B cell (primary cell): ENCODE measurements around the gene TBC1D14. TPM values are rescaled to one million over a fixed set of nuclear protein-coding genes. Genes with fewer than 3 reads are reported as not detected.

Source experiments
- ATAC-seq: fragments of 200-7000 bp; cut with Tn5 transposase; one replicate; pipeline ENCODE4 v1.10.0; 2021; ENCODE audit warnings: low read depth, mild to moderate bottlenecking, moderate number of reproducible peaks, moderate library complexity
- CTCF ChIA-PET: fragments of 350-600 bp; sonication (Branson Sonifier 250); formaldehyde crosslinking; loops from one replicate; lab custom pipeline; 2021; ENCODE audit warnings: antibody characterized with exemption, inconsistent platforms; lab: Charles Lee
- POLR2A ChIA-PET: fragments of 350-600 bp; sonication (Branson Sonifier 250); formaldehyde crosslinking; loops from one replicate; lab custom pipeline; 2021; ENCODE audit warnings: antibody characterized with exemption; lab: Charles Lee
- DNase-seq: peaks from one replicate; pipeline ENCODE4 v3.0.0; 2013
- H2AFZ ChIP-seq: 2 replicates; pipeline ENCODE4 v1.6.1; 2012; ENCODE audit warnings: mild to moderate bottlenecking, low read depth, low read length; ENCODE audit not compliant: insufficient read depth, poor library complexity, severe bottlenecking
- H3K27ac ChIP-seq, 2 donors: 1 replicate in 1 of 2; 2 replicates in 1 of 2; pipeline ENCODE4 v1.5.1; 2012 to 2013; ENCODE audit warnings: low read length in 2 of 2, mild to moderate bottlenecking in 2 of 2, moderate library complexity in 1 of 2
- H3K27me3 ChIP-seq, 4 experiments: fragments of 200-600 bp in 1 of 4; sonication (generic) in 1 of 4; replicated peaks in 1 of 4; 1 replicate in 2 of 4; 2 replicates in 2 of 4; pipeline versions ENCODE4 v1.6.1 to v1.7.0; 2013 to 2016; ENCODE audit warnings: low read length in 3 of 4, mild to moderate bottlenecking in 2 of 4, mixed read lengths in 1 of 4, moderate library complexity in 1 of 4; ENCODE audit not compliant: insufficient read depth in 4 of 4, control insufficient read depth in 3 of 4; ENCODE audit errors: control extremely low read depth in 1 of 4
- H3K36me3 ChIP-seq, 2 experiments: replicated peaks in 1 of 2; 1 replicate in 1 of 2; 2 replicates in 1 of 2; pipeline versions ENCODE4 v1.6.1 to v1.7.1; 2013; ENCODE audit warnings: low read length in 1 of 2; ENCODE audit not compliant: insufficient read depth in 2 of 2, control insufficient read depth in 1 of 2; ENCODE audit errors: control extremely low read depth in 1 of 2, extremely low read depth in 1 of 2
- H3K4me1 ChIP-seq, 2 donors: fragments of 200-600 bp in 1 of 2; sonication (generic) in 1 of 2; 1 replicate in 1 of 2; 2 replicates in 1 of 2; pipeline versions ENCODE4 v1.5.1 to v1.6.1; 2013 to 2017; ENCODE audit warnings: low read length in 2 of 2; ENCODE audit not compliant: control insufficient read depth in 2 of 2, insufficient read depth in 2 of 2
- H3K4me2 ChIP-seq: replicated peaks from 2 replicates; pipeline ENCODE3; 2012; ENCODE audit warnings: mild to moderate bottlenecking, low read depth, low read length; ENCODE audit not compliant: poor library complexity, severe bottlenecking
- H3K4me3 ChIP-seq, 5 experiments: fragments of 200-600 bp in 1 of 5; sonication (generic) in 1 of 5; 1 replicate in 3 of 5; 2 replicates in 2 of 5; pipeline versions ENCODE4 v1.5.1 to v1.7.0; 2011 to 2016; ENCODE audit warnings: low read length in 4 of 5, mild to moderate bottlenecking in 4 of 5, low read depth in 2 of 5, control low read depth in 1 of 5, moderate library complexity in 1 of 5; ENCODE audit not compliant: insufficient read depth in 1 of 5; ENCODE audit errors: control extremely low read depth in 1 of 5, extremely low read depth in 1 of 5
- H3K79me2 ChIP-seq: fragments of 200-600 bp; sonication (generic); one replicate; pipeline ENCODE4 v1.6.0; 2016; ENCODE audit warnings: low read length; ENCODE audit not compliant: control insufficient read depth, insufficient read depth
- H3K9ac ChIP-seq: fragments of 200-600 bp; sonication (generic); 2 replicates; pipeline ENCODE4 v1.6.1; 2017; ENCODE audit warnings: mild to moderate bottlenecking, low read length, moderate library complexity
- H3K9me3 ChIP-seq, 3 donors: one replicate each; pipeline versions ENCODE4 v1.6.1 to v1.7.1; 2013; ENCODE audit warnings: low read length in 2 of 3; ENCODE audit not compliant: control insufficient read depth in 2 of 3, insufficient read depth in 1 of 3; ENCODE audit errors: control extremely low read depth in 1 of 3
- H4K20me1 ChIP-seq: 2 replicates; pipeline ENCODE4 v1.6.0; 2012; ENCODE audit warnings: mild to moderate bottlenecking, low read length; ENCODE audit not compliant: insufficient read depth, control insufficient read depth, poor library complexity, severe bottlenecking
- H3K27ac Mint-ChIP-seq: one replicate; pipeline ENCODE4 v1.8.0; 2021; ENCODE audit warnings: mixed read lengths
- H3K27me3 Mint-ChIP-seq: one replicate; pipeline ENCODE4 v1.8.0; 2021; ENCODE audit warnings: mixed read lengths
- H3K4me1 Mint-ChIP-seq: one replicate; pipeline ENCODE4 v1.8.0; 2021; ENCODE audit warnings: mixed read lengths
- H3K4me3 Mint-ChIP-seq: one replicate; pipeline ENCODE4 v1.8.0; 2021; ENCODE audit warnings: mixed read lengths
- H3K9me3 Mint-ChIP-seq: one replicate; pipeline ENCODE4 v1.8.0; 2022; ENCODE audit warnings: mixed read lengths; ENCODE audit not compliant: insufficient read depth
- CTCF ChIP-seq: fragments of 200-600 bp; IDR thresholded peaks from one replicate; pipeline ENCODE4 v1.8.0; 2022; ENCODE audit warnings: antibody characterized with exemption, mild to moderate bottlenecking
- EZH2 ChIP-seq: IDR thresholded peaks from 2 replicates; pipeline ENCODE4 v1.6.1; 2012; ENCODE audit warnings: borderline replicate concordance, low read depth, mild to moderate bottlenecking, moderate library complexity, low read length; ENCODE audit not compliant: insufficient read depth, poor library complexity, severe bottlenecking
- WGBS: methylation state at CpG from one replicate; pipeline ENCODE4 v1.1.5; 2013; ENCODE audit warnings: missing lambda C conversion rate; ENCODE audit not compliant: insufficient coverage; 5-methylcytosine and 5-hydroxymethylcytosine counted together
- intact Hi-C: fragments of 100-400 bp; cut with micrococcal nuclease; formaldehyde crosslinking; loops from one replicate; pipeline ENCODE4 v1.10.0; 2022
- polyA plus RNA-seq: library from polyadenylated mRNA; depleted of rRNA; stranded (reverse); fragments of >200 nt; gene quantifications from 2 replicates; pipeline ENCODE4 v1.2.3, GENCODE V29; 2012
- total RNA-seq, 2 donors: library from RNA; stranded (reverse); fragments of 120-200 nt in 1 of 2; gene quantifications; 1 replicate in 1 of 2; 2 replicates in 1 of 2; pipeline versions ENCODE4 v1.2.3 to v1.2.4, GENCODE V29; 2013 to 2022

Gene TBC1D14
- total and polyA plus RNA-seq, 2 donors (not counting 1 experiment from before 2014, with no cell fraction given), result 21.9 to 42.0 TPM

GRCh38 chr4:7009564-7009963 lies 99.9 kb downstream of the TBC1D14 start:
- no peaks in the 10 kb centered on the region for H3K9me3 ChIP-seq
- intact Hi-C loops, result no loop called here
- DNase-seq, result no peak
- CTCF ChIA-PET, result no interaction called here
- no peaks in the 10 kb centered on the region for H4K20me1 ChIP-seq
- Mint-ChIP-seq H3K27me3 (no peaks in the 10 kb centered on the region), H3K4me1 (peaks cover 15% of the 10 kb centered on the region), H3K27ac (no peak overlapping the region), H3K9me3 (peaks cover 2% of the 10 kb centered on the region), H3K4me3 (no peak overlapping the region)
- peaks cover 1% of the 10 kb centered on the region for H3K79me2 ChIP-seq
- H2AFZ ChIP-seq, result no peak overlapping the region
- ATAC-seq, result no peak
- no peak overlapping the region for H3K9ac ChIP-seq
- 97% methylated on average over 4 of the region's 5 CpGs for WGBS
- no peak overlapping the region for H3K27ac ChIP-seq
- TF ChIP-seq EZH2 (no peak), CTCF (no peak)
- H3K27me3 ChIP-seq, result no peaks in the 10 kb centered on the region
- peaks cover 0 to 61% of the 10 kb centered on the region in 2 experiments for H3K36me3 ChIP-seq
- H3K4me3 ChIP-seq, result no peak overlapping the region
- peaks cover 13 to 15% of the 10 kb centered on the region in 2 donors for H3K4me1 ChIP-seq
- POLR2A ChIA-PET, result no interaction called here
- H3K4me2 ChIP-seq, result no peak overlapping the region

GRCh38 chr4:7013175-7013574 lies 103.5 kb downstream of the TBC1D14 start:
- H3K27me3 ChIP-seq, result no peaks in the 10 kb centered on the region
- no peak overlapping the region for H3K9ac ChIP-seq
- peak; percentile 47 for DNase-seq
- H3K4me1 ChIP-seq, result peaks cover 13 to 18% of the 10 kb centered on the region in 2 donors
- peak overlapping the region; percentile 84 for H3K27ac Mint-ChIP-seq
- H3K27me3 Mint-ChIP-seq, result no peaks in the 10 kb centered on the region
- H3K36me3 ChIP-seq, result peaks cover 1 to 63% of the 10 kb centered on the region in 2 experiments
- H3K4me2 ChIP-seq, result no peak overlapping the region
- no peak overlapping the region for H2AFZ ChIP-seq
- CTCF ChIA-PET, result interaction anchor here (1.0 to 1.3 kb wide), 4 partner anchors 10 to 102 kb away, joined by 3 to 6 read pairs (median 3); partner anchors contain the start of gene TADA2B
- ATAC-seq, result peak; percentile 75
- POLR2A ChIA-PET, result interaction anchor here (1.1 to 1.6 kb wide), 2 partner anchors 26 to 30 kb away, joined by 3 to 9 read pairs; partner anchors contain the start of gene TADA2B
- WGBS, result 52% methylated on average over 11 of the region's 11 CpGs
- H3K9me3 ChIP-seq, result no peaks in the 10 kb centered on the region
- H3K27ac ChIP-seq, result peak overlapping the region in 1 of 2 donors; percentile 23
- H3K4me1 Mint-ChIP-seq, result peaks cover 23% of the 10 kb centered on the region
- peaks cover 14% of the 10 kb centered on the region for H4K20me1 ChIP-seq
- no peak for TF ChIP-seq EZH2
- no peak for TF ChIP-seq CTCF
- peak overlapping the region; percentile 52 for H3K4me3 Mint-ChIP-seq
- H3K9me3 Mint-ChIP-seq, result peaks cover 2% of the 10 kb centered on the region
- H3K79me2 ChIP-seq, result peaks cover 37% of the 10 kb centered on the region
- H3K4me3 ChIP-seq, result no peak overlapping the region
- intact Hi-C loops, result loop anchor here (5.0 kb wide), 1 partner anchor 41 kb away; no protein-coding TSS in a partner anchor
